IMR-90 (cell line): ENCODE results near the gene DGAT2. TPM values are rescaled to one million over a fixed set of nuclear protein-coding genes. Genes with fewer than 3 reads are reported as not detected.

Source experiments
- ATAC-seq: fragments of 200-7000 bp; cut with Tn5 transposase; 2 replicates; pipeline ENCODE4 v1.9.1; 2020; ENCODE audit warnings: low read depth, mild to moderate bottlenecking, moderate library complexity
- BruUV-seq: library from RNA; stranded (reverse); fragments of 400-500 nt; replicated peaks from 2 replicates; lab custom pipeline; 2021; lab: Mats Ljungman, UMichigan
- CTCF ChIA-PET: fragments of 300-600 bp; formaldehyde crosslinking; extraction: SDS; loops from one replicate; lab custom pipeline; 2021; ENCODE audit warnings: antibody characterized with exemption; lab: Yijun Ruan, JAX
- POLR2A ChIA-PET: fragments of 300-600 bp; sonication (Branson Sonifier 250); formaldehyde crosslinking; loops from one replicate; lab custom pipeline; 2022; ENCODE audit warnings: antibody characterized with exemption; ENCODE audit not compliant: unreplicated experiment; lab: Charles Lee
- DNase-seq: peaks from one replicate; pipeline ENCODE4 v3.0.0; 2013
- H2AFZ ChIP-seq: replicated peaks from 2 replicates; pipeline ENCODE3; 2013; ENCODE audit warnings: low read length, mild to moderate bottlenecking; ENCODE audit not compliant: poor library complexity
- H2AK5ac ChIP-seq: 2 replicates; pipeline ENCODE4 v1.6.1; 2013; ENCODE audit warnings: low read depth, low read length, inconsistent platforms
- H2AK9ac ChIP-seq: replicated peaks from 2 replicates; pipeline ENCODE3; 2013; ENCODE audit warnings: mild to moderate bottlenecking, low read depth, low read length, moderate library complexity; ENCODE audit not compliant: poor library complexity
- H2BK120ac ChIP-seq: 2 replicates; pipeline ENCODE4 v1.6.1; 2013; ENCODE audit warnings: low read depth, low read length, inconsistent platforms
- H2BK15ac ChIP-seq: 3 replicates; pipeline ENCODE4 v1.6.1; 2013; ENCODE audit warnings: low read depth, low read length, inconsistent platforms
- H2BK20ac ChIP-seq: 2 replicates; pipeline ENCODE4 v1.6.1; 2013; ENCODE audit warnings: low read depth, mild to moderate bottlenecking, inconsistent platforms, low read length, moderate library complexity
- H2BK5ac ChIP-seq: 2 replicates; pipeline ENCODE4 v1.6.1; 2013; ENCODE audit warnings: mild to moderate bottlenecking, low read depth, low read length, inconsistent platforms; ENCODE audit not compliant: poor library complexity, severe bottlenecking
- H3K14ac ChIP-seq: replicated peaks from 2 replicates; pipeline ENCODE4 v1.6.1; 2013; ENCODE audit warnings: low read depth, low read length, inconsistent platforms
- H3K18ac ChIP-seq: 2 replicates; pipeline ENCODE4 v1.6.1; 2013; ENCODE audit warnings: low read depth, low read length, control low read depth
- H3K23ac ChIP-seq: 2 replicates; pipeline ENCODE4 v1.6.1; 2013; ENCODE audit warnings: low read depth, low read length, inconsistent platforms
- H3K27ac ChIP-seq: 2 replicates; pipeline ENCODE4 v1.5.1; 2013; ENCODE audit warnings: mild to moderate bottlenecking, control low read depth, low read length; ENCODE audit not compliant: insufficient read depth
- H3K27me3 ChIP-seq: 2 replicates; pipeline ENCODE4 v1.6.1; 2013; ENCODE audit warnings: low read length; ENCODE audit not compliant: control insufficient read depth, insufficient read depth
- H3K36me3 ChIP-seq: 2 replicates; pipeline ENCODE4 v1.6.1; 2013; ENCODE audit warnings: low read length, mixed read lengths; ENCODE audit not compliant: control insufficient read depth, insufficient read depth
- H3K4ac ChIP-seq: 2 replicates; pipeline ENCODE4 v1.6.1; 2013; ENCODE audit warnings: low read depth, low read length, inconsistent platforms
- H3K4me1 ChIP-seq: 2 replicates; pipeline ENCODE4 v1.6.1; 2013; ENCODE audit warnings: low read length, mixed read lengths; ENCODE audit not compliant: control insufficient read depth, insufficient read depth
- H3K4me2 ChIP-seq: 2 replicates; pipeline ENCODE4 v1.6.1; 2013; ENCODE audit warnings: low read depth, mild to moderate bottlenecking, control low read depth, low read length, moderate library complexity
- H3K4me3 ChIP-seq: 2 replicates; pipeline ENCODE4 v1.5.1; 2013; ENCODE audit warnings: low read depth, mild to moderate bottlenecking, control low read depth, low read length, moderate library complexity; ENCODE audit not compliant: insufficient read depth
- H3K56ac ChIP-seq: 2 replicates; pipeline ENCODE4 v1.6.1; 2013; ENCODE audit warnings: low read length, inconsistent platforms; ENCODE audit not compliant: insufficient read depth; ENCODE audit errors: extremely low read depth
- H3K79me1 ChIP-seq, 2 experiments: 2 replicates each; pipeline ENCODE4 v1.6.1; 2013; ENCODE audit warnings: low read length in 2 of 2, inconsistent platforms in 1 of 2, low read depth in 1 of 2
- H3K9ac ChIP-seq: 2 replicates; pipeline ENCODE4 v1.6.1; 2013; ENCODE audit warnings: low read depth, low read length, control low read depth
- H3K9me1 ChIP-seq: 2 replicates; pipeline ENCODE4 v1.6.1; 2013; ENCODE audit warnings: low read length, inconsistent platforms; ENCODE audit not compliant: insufficient read depth
- H3K9me3 ChIP-seq: 2 replicates; pipeline ENCODE4 v1.6.1; 2013; ENCODE audit warnings: low read length; ENCODE audit not compliant: control insufficient read depth, insufficient read depth
- H4K20me1 ChIP-seq: 2 replicates; pipeline ENCODE4 v1.6.1; 2013; ENCODE audit warnings: low read length, inconsistent platforms; ENCODE audit not compliant: insufficient read depth
- H4K5ac ChIP-seq: 2 replicates; pipeline ENCODE4 v1.6.1; 2013; ENCODE audit warnings: mild to moderate bottlenecking, low read depth, low read length, control low read depth
- H4K8ac ChIP-seq, 2 experiments: 2 replicates each; pipeline ENCODE4 v1.6.1; 2013; ENCODE audit warnings: low read depth in 2 of 2, low read length in 2 of 2, control low read depth in 1 of 2, inconsistent platforms in 1 of 2
- H4K91ac ChIP-seq: 2 replicates; pipeline ENCODE4 v1.6.1; 2013; ENCODE audit warnings: low read depth, low read length, inconsistent platforms; ENCODE audit not compliant: insufficient read depth
- CEBPB ChIP-seq: IDR thresholded peaks from 2 replicates; pipeline ENCODE4 v1.6.1; 2012; ENCODE audit warnings: low read depth, low read length, improper control_type of control experiment
- CTCF ChIP-seq: conservative IDR thresholded peaks from 2 replicates; pipeline ENCODE4 v1.5.1; 2012; ENCODE audit warnings: mild to moderate bottlenecking, low read depth, low read length, improper control_type of control experiment
- NFE2L2 ChIP-seq: fragments of 150-350 bp; IDR thresholded peaks from 2 replicates; pipeline ENCODE4 v1.6.1; 2016; ENCODE audit warnings: low read depth, mild to moderate bottlenecking, low read length
- POLR2A ChIP-seq: IDR thresholded peaks from 2 replicates; pipeline ENCODE4 v1.6.1; 2012; ENCODE audit warnings: mild to moderate bottlenecking, low read depth, low read length
- RFX5 ChIP-seq: IDR thresholded peaks from 2 replicates; pipeline ENCODE4 v1.8.0; 2012; ENCODE audit warnings: low read depth, mild to moderate bottlenecking, low read length, moderate library complexity
- SMC3 ChIP-seq: fragments of 150-350 bp; IDR thresholded peaks from 2 replicates; pipeline ENCODE4 v1.6.1; 2016; ENCODE audit warnings: low read depth, mild to moderate bottlenecking, antibody characterized with exemption, low read length, moderate library complexity
- WGBS, 2 experiments: methylation state at CpG; one replicate each; pipeline versions ENCODE4 v1.1.5 to v1.1.7; 2013; ENCODE audit warnings: missing lambda C conversion rate in 2 of 2; ENCODE audit not compliant: insufficient read length in 1 of 2; ENCODE audit errors: extremely low coverage in 2 of 2; 5-methylcytosine and 5-hydroxymethylcytosine counted together
- dilution Hi-C: fragments of 300-500 bp; cut with HindIII; formaldehyde crosslinking; loops from one replicate; pipeline ENCODE4 v1.14.3; 2018; ENCODE audit warnings: low sequenced_read_pairs; ENCODE audit not compliant: unreplicated experiment
- in situ Hi-C: fragments of 300-500 bp; cut with MboI; formaldehyde crosslinking; loops from 3 replicates; pipeline ENCODE4 v1.14.3; 2019; ENCODE audit warnings: low sequenced_read_pairs, inconsistent platforms, mixed read lengths
- intact Hi-C: fragments of 100-400 bp; cut with micrococcal nuclease; formaldehyde crosslinking; loops from 2 replicates; pipeline ENCODE4 v1.10.0; 2022
- polyA plus RNA-seq, 3 experiments: library from polyadenylated mRNA; depleted of rRNA; stranded (reverse); fragments of >200 nt; gene quantifications; 2 replicates each; pipeline ENCODE4 v1.2.3, GENCODE V29; 2012; ENCODE audit warnings: low replicate concordance in 1 of 3
- total RNA-seq: library from RNA; depleted of rRNA; stranded (reverse); fragments of >200 nt; gene quantifications from 2 replicates; pipeline ENCODE4 v1.2.3, GENCODE V29; 2012
- TF ChIP-seq, protein P1 (sequence below): fragments of 150-350 bp; IDR thresholded peaks from 2 replicates; pipeline ENCODE4 v1.6.1; 2017; ENCODE audit warnings: mild to moderate bottlenecking, antibody characterized with exemption, low read length, low read depth

Gene DGAT2
- total and polyA plus RNA-seq, 2 of the 4 experiments (the other 2 are of a cell fraction): 2.3 to 2.4 TPM

DNA sequence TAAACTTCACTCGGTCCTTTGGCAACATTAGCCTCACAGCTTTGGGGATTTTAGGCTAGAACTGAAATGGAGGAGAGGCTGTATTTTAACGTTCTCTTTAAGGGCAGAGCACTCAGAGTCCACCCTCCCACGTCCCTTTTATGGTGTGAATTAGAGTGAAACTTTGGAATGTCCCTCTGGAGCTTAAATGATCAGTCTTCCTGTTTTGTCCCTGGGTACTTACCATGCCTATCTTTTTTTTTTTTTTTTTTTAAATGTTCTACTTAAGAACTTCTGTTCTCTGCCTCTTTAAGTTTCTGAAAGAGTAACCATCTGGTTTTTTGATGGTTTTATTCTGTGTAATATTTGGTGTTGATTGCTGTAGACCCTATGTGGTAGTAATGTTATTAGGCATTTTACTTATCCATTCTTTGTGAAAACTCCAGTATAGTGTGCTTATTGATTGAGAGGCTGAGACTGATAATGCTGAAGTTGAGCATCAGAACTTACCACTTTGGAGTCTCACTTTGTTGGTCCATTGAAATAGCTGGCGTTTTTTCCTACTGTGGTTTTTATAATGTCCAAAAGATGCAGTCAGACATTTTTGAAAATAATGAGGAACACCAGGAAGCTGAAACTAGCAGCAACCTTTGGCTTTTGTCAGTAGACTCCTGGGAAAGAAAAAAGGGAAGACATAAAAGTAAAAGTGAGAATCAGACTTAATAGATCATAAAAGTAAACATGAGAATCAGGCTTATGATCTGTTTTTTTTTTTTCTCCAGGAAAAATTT, 58.1 kb downstream of the DGAT2 start:
- TF ChIP-seq CEBPB (no peak), SMC3 (no peak), NFE2L2 (no peak), RFX5 (no peak), POLR2A (no peak), CTCF (no peak)
- TF ChIP-seq, protein P1, sequence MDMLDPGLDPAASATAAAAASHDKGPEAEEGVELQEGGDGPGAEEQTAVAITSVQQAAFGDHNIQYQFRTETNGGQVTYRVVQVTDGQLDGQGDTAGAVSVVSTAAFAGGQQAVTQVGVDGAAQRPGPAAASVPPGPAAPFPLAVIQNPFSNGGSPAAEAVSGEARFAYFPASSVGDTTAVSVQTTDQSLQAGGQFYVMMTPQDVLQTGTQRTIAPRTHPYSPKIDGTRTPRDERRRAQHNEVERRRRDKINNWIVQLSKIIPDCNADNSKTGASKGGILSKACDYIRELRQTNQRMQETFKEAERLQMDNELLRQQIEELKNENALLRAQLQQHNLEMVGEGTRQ: no peak
- no peaks in the 10 kb centered on the region for H3K36me3 ChIP-seq
- ATAC-seq: peak; percentile 21; the same call in 1 of the 2 replicates
- H3K9me3 ChIP-seq: no peaks in the 10 kb centered on the region
- H2BK15ac ChIP-seq: no peak overlapping the region
- dilution Hi-C loops (no loop called here), intact Hi-C loops (loop anchor here (2.0 kb wide), 1 partner anchor 14 kb away; no protein-coding TSS in a partner anchor), in situ Hi-C loops (no loop called here)
- peak; percentile 23 for DNase-seq
- H3K23ac ChIP-seq: no peak overlapping the region
- H3K4ac ChIP-seq: no peak overlapping the region
- H3K56ac ChIP-seq: 0 out of 2 replicates have a peak overlapping the region, but pooled peaks have one; percentile 12
- H4K8ac ChIP-seq: peak overlapping the region in 1 of 2 experiments; percentile 59; a peak in 1 of 4 replicates
- no peaks in the 10 kb centered on the region; the same call in none of the 2 replicates for H4K20me1 ChIP-seq
- H3K79me1 ChIP-seq: peaks cover 30 to 59% of the 10 kb centered on the region in 2 experiments
- H2AK9ac ChIP-seq: no peak overlapping the region
- no peak overlapping the region for H3K9ac ChIP-seq
- ChIA-PET CTCF (interaction anchor here (0.7 to 1.3 kb wide), 3 partner anchors 14 to 227 kb away, joined by 3 to 6 read pairs (median 3); no protein-coding TSS in a partner anchor), POLR2A (interaction anchor here (0.6 kb wide), 1 partner anchor 1791 kb away, joined by 4 read pairs; no protein-coding TSS in a partner anchor)
- peak overlapping the region; percentile 53; the same call in 1 of the 2 replicates for H3K18ac ChIP-seq
- no peak overlapping the region; the same call in 1 of the 2 replicates for H3K14ac ChIP-seq
- H4K5ac ChIP-seq: peak overlapping the region; percentile 52; the same call in 1 of the 2 replicates
- peak overlapping the region; percentile 24 for H2AFZ ChIP-seq
- H3K4me1 ChIP-seq: peaks cover 6% of the 10 kb centered on the region
- no TSS peak for BruUV-seq
- H2BK5ac ChIP-seq: peak overlapping the region; percentile 27
- H2BK20ac ChIP-seq: no peak overlapping the region
- no CpG with 5 or more reads among the region's 4 CpGs for WGBS, 2 experiments
- peaks cover 5% of the 10 kb centered on the region; the same call in 1 of the 2 replicates for H3K9me1 ChIP-seq
- H3K4me2 ChIP-seq: peak overlapping the region; percentile 34; the same call in 1 of the 2 replicates
- no peak overlapping the region for H2AK5ac ChIP-seq
- H3K27ac ChIP-seq: no peak overlapping the region
- H4K91ac ChIP-seq: no peak overlapping the region
- H3K4me3 ChIP-seq: no peak overlapping the region
- H3K27me3 ChIP-seq: no peaks in the 10 kb centered on the region
- peak overlapping the region; percentile 42; the same call in 1 of the 2 replicates for H2BK120ac ChIP-seq
